DND-41 (cell line): ENCODE results near the gene NAMPT.

ENCODE experiments used
- CTCF ChIP-seq: IDR thresholded peaks from 2 replicates; pipeline ENCODE4 v1.5.1; 2012; ENCODE audit warnings: borderline replicate concordance, low read length, moderate library complexity, mild to moderate bottlenecking; ENCODE audit not compliant: poor library complexity, severe bottlenecking; ENCODE audit errors: extremely low read depth
- EZH2 ChIP-seq: IDR thresholded peaks from 3 replicates; pipeline ENCODE4 v1.6.1; 2012; ENCODE audit warnings: borderline replicate concordance, low read depth, mild to moderate bottlenecking, moderate library complexity, low read length, inconsistent platforms; ENCODE audit not compliant: severe bottlenecking

GRCh38 chr7:106281127-106281526 lies 3.7 kb downstream of the NAMPT start:
- TF ChIP-seq EZH2 (no peak), CTCF (no peak)
